GM23338 (cell line): ENCODE measurements around the gene TSACC. TPM values are rescaled to one million over a fixed set of nuclear protein-coding genes. Genes with fewer than 3 reads are reported as not detected.
A peak's percentile ranks its signal among the peaks of the same experiment; 100 is the strongest.

ENCODE experiments used
- ATAC-seq: fragments of 200-7000 bp; cut with Tn5 transposase; 3 replicates; pipeline ENCODE4 v1.9.1; 2020
- DNase-seq: peaks from one replicate; pipeline ENCODE4 v3.0.0-alpha.2; 2015; ENCODE audit warnings: low spot score
- H2AFZ ChIP-seq: fragments of 200-600 bp; sonication (generic); 2 replicates; pipeline ENCODE4 v1.8.0; 2016; ENCODE audit warnings: antibody characterized with exemption, mild to moderate bottlenecking, moderate library complexity
- H3F3A ChIP-seq: fragments of 200-600 bp; sonication (generic); replicated peaks from 2 replicates; pipeline ENCODE4 v1.8.0; 2017; ENCODE audit warnings: antibody characterized with exemption, mixed run types, low read depth
- H3K27ac ChIP-seq: fragments of 200-600 bp; sonication (generic); 2 replicates; pipeline ENCODE4 v1.6.1; 2016; ENCODE audit warnings: low read depth
- H3K27me3 ChIP-seq: fragments of 200-600 bp; sonication (generic); 2 replicates; pipeline ENCODE4 v1.8.0; 2016; ENCODE audit warnings: mild to moderate bottlenecking, mixed run types, moderate library complexity; ENCODE audit not compliant: insufficient read depth
- H3K36me3 ChIP-seq: fragments of 200-600 bp; sonication (generic); 2 replicates; pipeline ENCODE4 v1.8.0; 2016; ENCODE audit warnings: mild to moderate bottlenecking; ENCODE audit not compliant: insufficient read depth
- H3K4me1 ChIP-seq: fragments of 200-600 bp; sonication (generic); 2 replicates; pipeline ENCODE4 v1.8.0; 2016; ENCODE audit warnings: mild to moderate bottlenecking, moderate library complexity; ENCODE audit not compliant: insufficient read depth
- H3K4me2 ChIP-seq: fragments of 200-600 bp; sonication (generic); 2 replicates; pipeline ENCODE4 v1.7.1; 2017; ENCODE audit warnings: mixed run types
- H3K4me3 ChIP-seq: fragments of 200-600 bp; sonication (generic); 2 replicates; pipeline ENCODE4 v1.6.1; 2016; ENCODE audit warnings: mixed run types
- H3K79me2 ChIP-seq: fragments of 200-600 bp; sonication (generic); replicated peaks from 2 replicates; pipeline ENCODE4 v1.8.0; 2017; ENCODE audit warnings: mild to moderate bottlenecking; ENCODE audit not compliant: insufficient read depth
- H3K9me2 ChIP-seq: fragments of 200-600 bp; sonication (generic); 2 replicates; pipeline ENCODE4 v1.8.0; 2017; ENCODE audit not compliant: insufficient read depth
- H4K20me1 ChIP-seq: fragments of 200-600 bp; sonication (generic); replicated peaks from 2 replicates; pipeline ENCODE4 v1.8.0; 2017; ENCODE audit warnings: mild to moderate bottlenecking; ENCODE audit not compliant: insufficient read depth
- H3K27ac Mint-ChIP-seq: 2 replicates; pipeline ENCODE4 v1.8.0; 2020; ENCODE audit warnings: inconsistent platforms, mild to moderate bottlenecking, moderate library complexity, mixed read lengths
- H3K27me3 Mint-ChIP-seq: 3 replicates; pipeline ENCODE4 v1.8.0; 2022; ENCODE audit warnings: low read depth, mild to moderate bottlenecking, moderate library complexity, mixed read lengths, inconsistent platforms; ENCODE audit not compliant: insufficient read depth, poor library complexity
- H3K36me3 Mint-ChIP-seq: 3 replicates; pipeline ENCODE4 v1.8.0; 2021; ENCODE audit warnings: low read depth, mild to moderate bottlenecking, inconsistent platforms, moderate library complexity, mixed read lengths
- H3K4me1 Mint-ChIP-seq: 3 replicates; pipeline ENCODE4 v1.8.0; 2020; ENCODE audit warnings: mild to moderate bottlenecking, inconsistent platforms, mixed read lengths
- H3K4me3 Mint-ChIP-seq: 3 replicates; pipeline ENCODE4 v1.8.0; 2021; ENCODE audit warnings: moderate library complexity, mild to moderate bottlenecking, inconsistent platforms, mixed read lengths
- H3K9me3 Mint-ChIP-seq: 3 replicates; pipeline ENCODE4 v1.8.0; 2020; ENCODE audit warnings: moderate library complexity, mild to moderate bottlenecking, inconsistent platforms, mixed read lengths
- CREB1 ChIP-seq: fragments of 250-450 bp; sonication (Bioruptor Pico); IDR thresholded peaks from 2 replicates; pipeline ENCODE4 v1.5.0; 2020; ENCODE audit warnings: low read depth, mild to moderate bottlenecking, moderate library complexity
- CTCF ChIP-seq, 2 experiments: fragments of 200-600 bp in 1 of 2; sonication (generic) in 1 of 2; conservative IDR thresholded peaks; 2 replicates each; pipeline versions ENCODE4 v1.5.1 to v1.6.1; 2016 to 2017; ENCODE audit warnings: antibody characterized with exemption in 2 of 2, low read depth in 2 of 2, mild to moderate bottlenecking in 2 of 2, moderate library complexity in 1 of 2
- ETS1 ChIP-seq: IDR thresholded peaks from 2 replicates; pipeline ENCODE4 v1.6.1; 2016; ENCODE audit warnings: antibody characterized with exemption
- EZH2 ChIP-seq: fragments of 200-600 bp; sonication (generic); IDR thresholded peaks from one replicate; pipeline ENCODE4 v1.8.0; 2017; ENCODE audit warnings: antibody characterized with exemption, mild to moderate bottlenecking, low read depth; ENCODE audit not compliant: unreplicated experiment
- EZH2phosphoT487 ChIP-seq: fragments of 200-600 bp; sonication (generic); IDR thresholded peaks from one replicate; pipeline ENCODE4 v1.8.1; 2018; ENCODE audit warnings: antibody characterized with exemption; ENCODE audit not compliant: unreplicated experiment
- JUNB ChIP-seq: IDR thresholded peaks from one replicate; pipeline ENCODE4 v1.6.1; 2016; ENCODE audit warnings: antibody characterized with exemption; ENCODE audit not compliant: unreplicated experiment
- NANOG ChIP-seq: IDR thresholded peaks from 2 replicates; pipeline ENCODE4 v1.6.1; 2016; ENCODE audit warnings: antibody characterized with exemption, borderline replicate concordance
- POLR2AphosphoS5 ChIP-seq: IDR thresholded peaks from 2 replicates; pipeline ENCODE4 v1.6.1; 2016; ENCODE audit warnings: antibody characterized with exemption, low read depth
- REST ChIP-seq: IDR thresholded peaks from one replicate; pipeline ENCODE4 v1.6.1; 2018; ENCODE audit warnings: antibody characterized with exemption; ENCODE audit not compliant: unreplicated experiment
- STAT1 ChIP-seq: IDR thresholded peaks from one replicate; pipeline ENCODE4 v1.6.1; 2016; ENCODE audit warnings: antibody characterized with exemption; ENCODE audit not compliant: unreplicated experiment
- ZNF114 ChIP-seq: fragments of 250-450 bp; sonication (Bioruptor Pico); IDR thresholded peaks from 2 replicates; pipeline ENCODE4 v1.5.0; 2020; ENCODE audit warnings: mild to moderate bottlenecking, moderate library complexity
- ZNF331 ChIP-seq: fragments of 250-450 bp; sonication (Bioruptor Pico); IDR thresholded peaks from 2 replicates; pipeline ENCODE4 v1.5.0; 2020; ENCODE audit warnings: low read depth, mild to moderate bottlenecking, moderate library complexity
- ZNF462 ChIP-seq: fragments of 250-450 bp; sonication (Bioruptor Pico); IDR thresholded peaks from 2 replicates; pipeline ENCODE4 v1.5.0; 2020; ENCODE audit warnings: mild to moderate bottlenecking, moderate library complexity
- polyA plus RNA-seq: library from polyadenylated mRNA; unstranded; fragments of >200 nt; fragmentation: Nextera tagmentation; extraction: Ambion mirVana; gene quantifications from 2 replicates; pipeline ENCODE4 v1.2.1, GENCODE V29; 2016
- total RNA-seq: library from RNA; depleted of rRNA; stranded (reverse); fragments of >200 nt; shearing (Covaris generic); gene quantifications from 2 replicates; pipeline ENCODE4 v1.2.3, GENCODE V29; 2014

TSACC gene
- total and polyA plus RNA-seq, 2 experiments from 2014 or later, result 2.5 to 9.8 TPM

- peak; percentile 24 for DNase-seq
- no peak for TF ChIP-seq ETS1
- no peak for TF ChIP-seq EZH2
- TF ChIP-seq JUNB, result no peak
- no peak for TF ChIP-seq NANOG
- no peak for TF ChIP-seq CREB1 (CRISPR knock-in tag)
- no peak for TF ChIP-seq CTCF (conservative IDR thresholded peaks at IDR 0.05; ENCODE audit: low read depth in 2 of 2)
- TF ChIP-seq POLR2AphosphoS5, result no peak
- TF ChIP-seq ZNF331 (CRISPR knock-in tag), result no peak
- no peak for TF ChIP-seq REST
- no peak for TF ChIP-seq STAT1
- no peak for TF ChIP-seq EZH2phosphoT487
- no peak for TF ChIP-seq ZNF114 (CRISPR knock-in tag)
- TF ChIP-seq ZNF462 (CRISPR knock-in tag), result no peak
- H3F3A ChIP-seq, result peaks cover 18% of the 10 kb centered on the region
- no peak overlapping the region for H3K27ac Mint-ChIP-seq
- no peaks in the 10 kb centered on the region for H3K79me2 ChIP-seq
- no peak overlapping the region for H3K4me2 ChIP-seq
- 0 out of 2 replicates have a peak, but pooled peaks cover 3% of the 10 kb centered on the region for H3K4me1 ChIP-seq
- H3K36me3 ChIP-seq, result no peaks in the 10 kb centered on the region
- H2AFZ ChIP-seq, result no peak overlapping the region
- H3K9me3 Mint-ChIP-seq, result no peaks in the 10 kb centered on the region
- H3K36me3 Mint-ChIP-seq, result no peaks in the 10 kb centered on the region
- H4K20me1 ChIP-seq, result no peaks in the 10 kb centered on the region
- ATAC-seq, result peak; percentile 35
- H3K4me3 ChIP-seq, result no peak overlapping the region
- H3K4me1 Mint-ChIP-seq, result peaks cover 22% of the 10 kb centered on the region
- no peak overlapping the region for H3K4me3 Mint-ChIP-seq
- H3K27me3 Mint-ChIP-seq, result peaks cover 15% of the 10 kb centered on the region
- no peak overlapping the region for H3K27ac ChIP-seq
- H3K27me3 ChIP-seq, result peaks cover 12% of the 10 kb centered on the region
- no peaks in the 10 kb centered on the region for H3K9me2 ChIP-seq
Observed at GRCh38 chr1:156367383-156368156, 29.2 kb downstream of the TSACC start.
